ENCODE data around the gene MCFD2.

GRCh38 chr2:46915281-46915810 is at the start of gene MCFD2:
- TF ChIP-seq, protein P1, sequence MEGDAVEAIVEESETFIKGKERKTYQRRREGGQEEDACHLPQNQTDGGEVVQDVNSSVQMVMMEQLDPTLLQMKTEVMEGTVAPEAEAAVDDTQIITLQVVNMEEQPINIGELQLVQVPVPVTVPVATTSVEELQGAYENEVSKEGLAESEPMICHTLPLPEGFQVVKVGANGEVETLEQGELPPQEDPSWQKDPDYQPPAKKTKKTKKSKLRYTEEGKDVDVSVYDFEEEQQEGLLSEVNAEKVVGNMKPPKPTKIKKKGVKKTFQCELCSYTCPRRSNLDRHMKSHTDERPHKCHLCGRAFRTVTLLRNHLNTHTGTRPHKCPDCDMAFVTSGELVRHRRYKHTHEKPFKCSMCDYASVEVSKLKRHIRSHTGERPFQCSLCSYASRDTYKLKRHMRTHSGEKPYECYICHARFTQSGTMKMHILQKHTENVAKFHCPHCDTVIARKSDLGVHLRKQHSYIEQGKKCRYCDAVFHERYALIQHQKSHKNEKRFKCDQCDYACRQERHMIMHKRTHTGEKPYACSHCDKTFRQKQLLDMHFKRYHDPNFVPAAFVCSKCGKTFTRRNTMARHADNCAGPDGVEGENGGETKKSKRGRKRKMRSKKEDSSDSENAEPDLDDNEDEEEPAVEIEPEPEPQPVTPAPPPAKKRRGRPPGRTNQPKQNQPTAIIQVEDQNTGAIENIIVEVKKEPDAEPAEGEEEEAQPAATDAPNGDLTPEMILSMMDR (IDR thresholded peaks at IDR 0.05), result no peak
- no peak for TF ChIP-seq POLR2A (IDR thresholded peaks at IDR 0.05)

Measured in heart left ventricle (tissue), 13 donors.